ENCODE data around the gene DSCAM. TPM values are rescaled to one million over a fixed set of nuclear protein-coding genes. Genes with fewer than 3 reads are reported as not detected.

The DSCAM gene
- total RNA-seq, 3 donors from 2014 or later (not counting 1 experiment from before 2014, with no cell fraction given), result not detected

DNA sequence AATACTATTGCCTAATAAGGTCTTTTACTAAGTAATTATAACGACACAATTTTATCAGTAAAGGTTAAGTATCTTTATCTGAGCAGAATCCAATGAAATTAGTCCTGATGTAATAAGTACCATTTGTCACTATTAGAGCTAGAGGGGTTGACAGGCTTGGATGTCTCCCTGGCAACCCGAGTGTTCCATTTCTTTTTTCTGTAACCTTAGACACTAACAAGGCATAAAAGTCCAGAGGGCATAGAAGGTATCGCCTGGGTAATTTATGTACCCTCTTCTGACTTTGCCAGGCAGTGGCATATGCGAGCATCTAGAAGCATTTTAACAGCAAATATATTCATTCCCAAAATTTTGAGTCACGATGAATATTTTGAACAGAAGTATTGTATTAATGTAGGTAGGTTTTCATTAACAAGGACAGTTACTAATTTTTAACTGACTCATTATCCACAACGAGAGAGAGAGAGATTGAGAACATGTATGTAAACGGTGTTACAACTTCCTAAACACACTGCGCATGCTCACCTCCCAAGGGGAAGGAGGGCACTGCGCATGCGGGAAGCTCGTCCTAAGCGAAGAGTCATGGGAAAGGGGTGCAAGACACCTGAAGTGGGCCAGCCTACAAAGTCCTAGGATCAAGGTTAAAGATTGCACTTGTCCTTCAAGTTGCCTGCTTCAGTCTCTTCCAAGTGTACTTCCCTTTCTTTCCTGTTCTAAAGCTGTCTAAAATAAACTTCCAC, 423.9 kb downstream of the DSCAM start:
- Histone ChIP-seq H3K27me3 (ENCODE audit: control insufficient read depth, insufficient read depth, low read length) (no peaks in the 10 kb centered on the region), H3K36me3 (ENCODE audit: control insufficient read depth, insufficient read depth, low read length) (no peaks in the 10 kb centered on the region), H3K27ac (ENCODE audit: low read length) (no peak overlapping the region), H3K4me1 (ENCODE audit: control insufficient read depth, insufficient read depth, low read length) (no peaks in the 10 kb centered on the region), H3K9me3 (ENCODE audit: control insufficient read depth, insufficient read depth, low read length) (no peaks in the 10 kb centered on the region), H3K4me3 (ENCODE audit: low read length) (no peak overlapping the region)
- intact Hi-C loops (cut with micrococcal nuclease), result no loop called here
- Mint-ChIP-seq H3K36me3 (no peaks in the 10 kb centered on the region), H3K27ac (no peak overlapping the region), H3K27me3 (ENCODE audit: low read depth in 2 of 2) (no peaks in the 10 kb centered on the region), H3K4me1 (no peaks in the 10 kb centered on the region), H3K4me3 (no peak overlapping the region), H3K9me3 (peaks cover 3 to 7% of the 10 kb centered on the region in 2 donors)
- 92% methylated on average over 8 of the region's 12 CpGs for WGBS (ENCODE audit: insufficient coverage)
- no peak for DNase-seq
- ATAC-seq, result no peak
- TF ChIP-seq, protein P1, sequence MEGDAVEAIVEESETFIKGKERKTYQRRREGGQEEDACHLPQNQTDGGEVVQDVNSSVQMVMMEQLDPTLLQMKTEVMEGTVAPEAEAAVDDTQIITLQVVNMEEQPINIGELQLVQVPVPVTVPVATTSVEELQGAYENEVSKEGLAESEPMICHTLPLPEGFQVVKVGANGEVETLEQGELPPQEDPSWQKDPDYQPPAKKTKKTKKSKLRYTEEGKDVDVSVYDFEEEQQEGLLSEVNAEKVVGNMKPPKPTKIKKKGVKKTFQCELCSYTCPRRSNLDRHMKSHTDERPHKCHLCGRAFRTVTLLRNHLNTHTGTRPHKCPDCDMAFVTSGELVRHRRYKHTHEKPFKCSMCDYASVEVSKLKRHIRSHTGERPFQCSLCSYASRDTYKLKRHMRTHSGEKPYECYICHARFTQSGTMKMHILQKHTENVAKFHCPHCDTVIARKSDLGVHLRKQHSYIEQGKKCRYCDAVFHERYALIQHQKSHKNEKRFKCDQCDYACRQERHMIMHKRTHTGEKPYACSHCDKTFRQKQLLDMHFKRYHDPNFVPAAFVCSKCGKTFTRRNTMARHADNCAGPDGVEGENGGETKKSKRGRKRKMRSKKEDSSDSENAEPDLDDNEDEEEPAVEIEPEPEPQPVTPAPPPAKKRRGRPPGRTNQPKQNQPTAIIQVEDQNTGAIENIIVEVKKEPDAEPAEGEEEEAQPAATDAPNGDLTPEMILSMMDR (IDR thresholded peaks at IDR 0.05), result no peak

GRCh38 chr21:40421121-40421520, 425.8 kb downstream of the DSCAM start:
- no peak for ATAC-seq
- H3K27me3 Mint-ChIP-seq (ENCODE audit: low read depth in 2 of 2), result no peaks in the 10 kb centered on the region
- H3K4me1 Mint-ChIP-seq, result no peaks in the 10 kb centered on the region

GRCh38 chr21:40416572-40416971, 430.4 kb downstream of the DSCAM start:
- Histone ChIP-seq H3K27me3 (ENCODE audit: control insufficient read depth, insufficient read depth, low read length) (no peaks in the 10 kb centered on the region), H3K36me3 (ENCODE audit: control insufficient read depth, insufficient read depth, low read length) (no peaks in the 10 kb centered on the region), H3K27ac (ENCODE audit: low read length) (no peak overlapping the region), H3K9me3 (ENCODE audit: control insufficient read depth, insufficient read depth, low read length) (no peaks in the 10 kb centered on the region), H3K4me1 (ENCODE audit: control insufficient read depth, insufficient read depth, low read length) (no peaks in the 10 kb centered on the region), H3K4me3 (ENCODE audit: low read length) (no peak overlapping the region)
- no peaks in the 10 kb centered on the region for H3K36me3 Mint-ChIP-seq
- H3K27me3 Mint-ChIP-seq (ENCODE audit: low read depth in 2 of 2), result no peaks in the 10 kb centered on the region
- no peak overlapping the region for H3K27ac Mint-ChIP-seq
- H3K4me1 Mint-ChIP-seq, result no peaks in the 10 kb centered on the region
- TF ChIP-seq, protein P1 (IDR thresholded peaks at IDR 0.05), result no peak
- no peak for DNase-seq
- no peak for ATAC-seq
- no peak overlapping the region for H3K4me3 Mint-ChIP-seq
- peaks cover 12 to 13% of the 10 kb centered on the region in 2 donors for H3K9me3 Mint-ChIP-seq
- intact Hi-C loops (cut with micrococcal nuclease), result no loop called here

More at GRCh38 chr21:40421121-40421520, 425.8 kb downstream of the DSCAM start:
- no peaks in the 10 kb centered on the region for H3K36me3 ChIP-seq (ENCODE audit: control insufficient read depth, insufficient read depth, low read length)
- intact Hi-C loops (cut with micrococcal nuclease), result no loop called here
- Mint-ChIP-seq H3K9me3 (peaks cover 2 to 10% of the 10 kb centered on the region in 2 donors), H3K36me3 (no peaks in the 10 kb centered on the region), H3K4me3 (no peak overlapping the region), H3K27ac (no peak overlapping the region)
- no peak overlapping the region for H3K27ac ChIP-seq (ENCODE audit: low read length)
- 93% methylated on average over 4 of the region's 4 CpGs for WGBS (ENCODE audit: insufficient coverage)
- TF ChIP-seq, protein P1 (IDR thresholded peaks at IDR 0.05), result no peak
- no peaks in the 10 kb centered on the region for H3K9me3 ChIP-seq (ENCODE audit: control insufficient read depth, insufficient read depth, low read length)
- H3K27me3 ChIP-seq (ENCODE audit: control insufficient read depth, insufficient read depth, low read length), result no peaks in the 10 kb centered on the region
- H3K4me3 ChIP-seq (ENCODE audit: low read length), result no peak overlapping the region
- no peak for DNase-seq
- H3K4me1 ChIP-seq (ENCODE audit: control insufficient read depth, insufficient read depth, low read length), result no peaks in the 10 kb centered on the region

- 56% methylated on average over 3 of the region's 5 CpGs for WGBS (ENCODE audit: insufficient coverage)
- H3K4me1 ChIP-seq (ENCODE audit: control insufficient read depth, insufficient read depth, low read length), result no peaks in the 10 kb centered on the region
Observed at GRCh38 chr21:40408561-40408960, 438.4 kb downstream of the DSCAM start.

More at GRCh38 chr21:40408561-40408960, 438.4 kb downstream of the DSCAM start:
- no peak for DNase-seq
- no peak overlapping the region for H3K27ac ChIP-seq (ENCODE audit: low read length)
- H3K36me3 ChIP-seq (ENCODE audit: control insufficient read depth, insufficient read depth, low read length), result no peaks in the 10 kb centered on the region
- no peak overlapping the region for H3K4me3 ChIP-seq (ENCODE audit: low read length)
- peaks cover 4% of the 10 kb centered on the region for H3K9me3 ChIP-seq (ENCODE audit: control insufficient read depth, insufficient read depth, low read length)
- Mint-ChIP-seq H3K4me3 (no peak overlapping the region), H3K27me3 (ENCODE audit: low read depth in 2 of 2) (no peaks in the 10 kb centered on the region), H3K36me3 (no peaks in the 10 kb centered on the region), H3K27ac (no peak overlapping the region), H3K4me1 (no peaks in the 10 kb centered on the region), H3K9me3 (peaks cover 3 to 6% of the 10 kb centered on the region in 2 donors)
- intact Hi-C loops (cut with micrococcal nuclease), result no loop called here
- H3K27me3 ChIP-seq (ENCODE audit: control insufficient read depth, insufficient read depth, low read length), result no peaks in the 10 kb centered on the region
- TF ChIP-seq, protein P1 (IDR thresholded peaks at IDR 0.05), result no peak
- no peak for ATAC-seq

Measured in natural killer cell (primary cell).